Activated CD8-positive, alpha-beta memory T cell treated with anti-CD3 and anti-CD28 coated beads for 24 hours (primary cell): ENCODE measurements around the gene NOG.

Source experiments
- DNase-seq: peaks from one replicate; pipeline ENCODE4 v3.0.0-alpha.2; 2020

Gene NOG

GRCh38 chr17:56597495-56597990 lies 4.0 kb downstream of the NOG start:
- no peak for DNase-seq

DNA sequence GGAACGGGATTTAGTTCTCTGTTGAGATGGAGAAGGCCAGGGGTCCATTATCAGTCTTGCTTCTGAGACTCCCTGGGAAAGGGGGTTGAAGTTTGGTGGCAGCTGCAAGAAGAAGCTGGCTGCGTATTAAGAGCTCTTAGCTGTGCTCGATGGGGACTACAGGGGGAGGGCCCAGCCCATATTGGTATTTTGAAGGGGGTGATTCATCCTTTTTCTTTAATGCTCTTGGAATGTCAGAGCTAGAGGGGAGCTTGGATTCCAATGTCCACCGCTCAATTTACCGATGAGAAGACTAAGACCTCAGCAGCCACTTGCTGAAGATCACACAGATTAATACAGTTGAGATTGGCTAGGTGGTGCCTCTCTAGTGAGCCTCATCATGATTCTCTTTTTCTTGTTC lies 5.0 kb downstream of the NOG start:
- no peak for DNase-seq

DNA sequence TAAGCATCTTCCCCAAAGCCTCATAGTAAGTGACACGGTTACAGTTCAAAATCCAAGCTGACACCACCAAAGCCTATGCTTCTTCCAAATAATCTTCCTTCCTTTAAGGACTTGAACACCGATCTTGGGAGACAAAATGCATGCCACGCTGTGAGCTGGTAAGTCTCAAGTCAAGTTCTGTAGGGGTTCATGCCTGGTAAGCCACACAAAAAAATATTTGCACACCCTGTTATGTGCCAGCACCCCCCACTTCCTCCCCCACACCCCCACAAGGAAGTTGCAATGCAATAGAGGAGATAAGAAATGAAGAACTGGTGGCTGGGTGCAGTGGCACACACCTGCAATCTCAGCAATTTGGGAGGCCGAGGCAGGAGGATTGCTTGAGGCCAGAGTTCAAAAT lies 5.6 kb downstream of the NOG start:
- DNase-seq: no peak

GRCh38 chr17:56599566-56599965 lies 6.1 kb downstream of the NOG start:
- no peak for DNase-seq

DNA sequence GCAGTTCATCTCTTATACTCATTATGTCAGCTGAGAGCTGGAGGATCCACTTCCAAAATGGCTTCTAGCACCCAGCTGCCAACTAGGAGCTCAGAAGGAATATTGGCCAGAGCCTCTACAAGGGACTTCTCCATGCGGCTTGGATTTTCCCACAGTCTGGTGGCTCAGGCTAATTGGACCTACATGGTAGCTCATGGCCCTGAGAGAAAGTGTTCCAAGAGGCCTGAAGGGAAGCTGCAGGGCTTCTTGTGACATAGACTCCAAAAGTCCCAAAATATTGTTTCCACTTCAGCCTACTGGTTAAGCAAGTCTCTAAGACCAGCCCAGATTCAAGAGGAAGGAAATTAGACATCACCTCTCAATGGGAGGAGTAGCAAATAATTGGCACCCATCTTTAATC lies 6.8 kb downstream of the NOG start:
- DNase-seq: no peak

GRCh38 chr17:56601591-56601990 lies 8.1 kb downstream of the NOG start:
- no peak for DNase-seq

GRCh38 chr17:56602292-56603130 lies 9.0 kb downstream of the NOG start:
- DNase-seq: no peak

GRCh38 chr17:56603486-56604238 lies 10.2 kb downstream of the NOG start:
- no peak for DNase-seq

DNA sequence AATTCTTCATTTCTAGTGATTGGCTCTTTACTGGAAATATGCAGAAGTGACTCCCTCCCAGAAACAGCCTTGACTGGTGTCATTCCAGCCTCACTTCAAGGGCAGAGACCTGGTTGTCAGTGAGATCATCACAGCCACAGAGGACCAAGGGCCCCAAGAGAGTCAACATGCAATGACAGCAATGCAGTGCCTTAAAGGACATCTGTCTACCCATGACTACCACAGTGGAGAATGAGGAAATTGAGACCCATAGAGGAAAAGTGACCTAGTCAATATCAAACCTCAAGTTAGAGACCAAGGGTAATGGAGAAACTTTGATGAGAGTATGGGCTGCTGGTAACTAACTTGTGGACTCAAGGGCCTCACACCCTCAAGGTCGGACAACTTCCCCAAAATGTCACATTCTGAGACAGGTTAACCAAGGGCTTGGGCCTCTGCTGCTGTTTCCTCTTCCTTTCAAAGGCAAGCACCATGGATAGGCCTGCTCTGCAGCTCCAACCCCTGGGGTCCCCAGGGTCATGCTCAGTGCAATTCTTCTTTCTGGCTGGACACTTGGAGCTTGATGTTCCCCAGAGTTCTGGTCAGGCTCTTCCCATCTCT lies 11.3 kb downstream of the NOG start:
- DNase-seq: no peak

- DNase-seq: no peak
Measured at GRCh38 chr17:56608944-56609343, 15.4 kb downstream of the NOG start.

DNA sequence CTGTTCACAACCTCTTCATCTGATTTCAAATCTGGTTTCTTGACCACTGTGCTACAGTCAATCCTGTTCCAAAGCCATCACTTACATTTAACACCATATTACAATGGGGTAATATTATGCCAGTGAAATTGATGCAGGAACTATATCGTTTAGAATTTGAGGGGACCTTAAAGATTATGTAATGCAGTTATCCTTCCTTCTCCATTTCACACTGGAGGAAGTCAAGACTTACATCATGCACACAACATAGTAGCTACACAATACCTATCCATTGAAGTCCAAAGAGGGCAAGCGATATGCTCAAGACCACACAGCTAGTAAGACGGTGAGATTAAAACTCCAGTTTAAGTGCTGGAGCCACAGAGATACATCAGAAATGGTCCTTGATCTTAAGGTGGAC lies 16.8 kb downstream of the NOG start:
- DNase-seq: no peak

GRCh38 chr17:56613131-56613530 lies 19.6 kb downstream of the NOG start:
- no peak for DNase-seq

GRCh38 chr17:56614522-56614921 lies 21.0 kb downstream of the NOG start:
- no peak for DNase-seq

- DNase-seq: no peak
Measured at GRCh38 chr17:56616239-56616638, 22.7 kb downstream of the NOG start.

DNA sequence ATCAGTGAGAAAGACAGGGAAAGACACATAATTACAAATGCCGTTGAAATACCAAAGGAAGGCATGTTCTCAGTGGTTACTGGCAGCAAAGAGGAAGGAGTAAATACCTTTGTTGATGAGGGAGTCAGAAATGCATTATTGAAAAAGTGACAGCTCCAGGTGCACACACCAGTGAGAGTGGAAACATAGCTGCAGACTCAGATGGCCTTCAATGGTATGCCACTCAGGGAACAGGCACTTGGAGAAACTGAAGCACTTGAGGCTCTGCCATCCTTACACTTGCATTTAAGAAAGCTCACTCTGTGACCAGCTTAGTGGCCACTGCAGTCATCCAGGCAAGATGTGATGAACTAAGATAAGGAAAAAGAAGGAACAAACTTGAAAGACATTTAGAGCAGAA lies 29.9 kb downstream of the NOG start:
- DNase-seq: no peak

GRCh38 chr17:56624309-56624708 lies 30.8 kb downstream of the NOG start:
- DNase-seq: no peak

DNA sequence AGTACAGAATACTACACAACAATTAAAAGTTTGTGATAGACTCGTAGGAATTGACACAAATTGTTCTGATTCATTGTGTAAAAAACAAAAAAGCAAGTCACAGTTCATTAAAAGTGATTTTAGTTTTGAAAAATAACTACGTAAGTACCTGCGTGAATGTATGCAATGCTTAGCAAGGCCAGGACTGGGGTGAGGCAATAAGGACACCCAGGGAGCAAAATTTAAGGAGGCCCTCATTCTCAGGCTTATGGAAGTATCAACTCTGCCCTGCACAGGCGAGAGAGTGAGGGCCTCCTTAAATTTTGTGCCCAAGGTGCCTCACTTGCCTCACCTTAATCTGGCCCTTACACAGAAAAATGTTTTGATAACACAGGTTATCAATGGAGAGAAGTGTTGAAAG lies 31.4 kb downstream of the NOG start:
- DNase-seq: no peak

DNA sequence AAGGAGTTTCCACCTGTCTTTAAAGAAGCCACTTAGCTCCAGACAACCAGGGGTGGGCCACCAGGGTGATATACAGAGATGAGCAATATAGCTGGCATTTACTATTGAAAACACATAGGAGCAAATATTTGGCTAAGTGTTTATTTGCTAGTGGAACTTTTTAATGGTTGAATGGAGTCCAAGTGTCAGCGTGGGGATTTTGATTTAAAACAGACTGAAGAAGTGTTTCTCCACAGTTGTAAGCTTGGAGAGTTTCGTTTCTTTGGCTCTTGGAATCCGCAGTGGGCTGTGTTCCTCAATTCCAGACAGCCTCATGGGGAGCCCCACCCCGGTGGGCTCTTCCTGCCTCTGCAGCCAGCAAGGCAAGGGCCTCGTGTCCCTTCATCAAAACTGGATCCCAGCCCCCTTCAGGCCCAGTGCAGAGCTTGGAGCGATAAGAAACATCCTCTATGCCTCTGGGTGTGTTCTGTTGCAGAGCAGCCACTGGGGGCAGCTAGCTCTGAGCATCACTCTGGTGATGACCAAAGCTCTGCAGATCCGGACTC lies 36.1 kb downstream of the NOG start:
- DNase-seq: no peak

DNA sequence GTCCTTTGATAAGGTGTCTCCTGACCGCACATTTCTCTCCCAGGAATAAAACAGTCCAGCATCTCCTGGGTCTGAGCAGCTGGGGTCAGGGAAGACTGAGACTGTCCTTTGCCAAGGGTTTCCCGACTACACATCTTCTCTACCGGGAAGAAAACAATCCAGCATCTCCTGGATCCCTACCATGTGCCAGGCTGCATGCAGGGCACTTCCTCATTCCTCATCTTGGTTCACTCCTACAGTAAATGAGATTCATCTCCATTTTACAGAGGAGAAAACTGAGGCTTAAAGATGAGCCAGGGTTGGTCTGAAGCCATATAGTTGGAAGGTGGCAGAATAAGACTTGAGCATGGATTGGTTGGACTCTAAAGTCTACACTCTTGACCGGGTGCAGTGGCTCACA lies 36.7 kb downstream of the NOG start:
- no peak for DNase-seq

- no peak for DNase-seq
Measured at GRCh38 chr17:56633681-56634080, 40.2 kb downstream of the NOG start.

DNA sequence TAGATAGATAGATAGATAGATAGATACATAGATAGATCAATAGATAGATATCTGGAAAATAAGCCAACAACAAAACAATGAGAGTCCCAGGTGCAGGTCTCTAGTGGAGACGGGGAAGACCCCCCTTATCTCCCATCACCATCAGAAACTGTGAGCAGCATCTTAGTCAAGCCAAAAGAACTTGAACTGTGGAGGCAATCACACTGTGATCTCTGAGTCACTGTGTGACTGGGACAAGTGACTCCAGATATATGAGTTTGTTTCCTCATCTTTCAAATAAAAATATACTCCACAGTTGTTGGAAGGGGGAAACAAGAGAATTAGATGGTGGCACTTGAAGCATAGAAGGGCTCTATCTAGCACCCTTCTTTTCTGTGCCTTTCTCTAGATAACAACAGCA lies 42.1 kb downstream of the NOG start:
- no peak for DNase-seq

DNA sequence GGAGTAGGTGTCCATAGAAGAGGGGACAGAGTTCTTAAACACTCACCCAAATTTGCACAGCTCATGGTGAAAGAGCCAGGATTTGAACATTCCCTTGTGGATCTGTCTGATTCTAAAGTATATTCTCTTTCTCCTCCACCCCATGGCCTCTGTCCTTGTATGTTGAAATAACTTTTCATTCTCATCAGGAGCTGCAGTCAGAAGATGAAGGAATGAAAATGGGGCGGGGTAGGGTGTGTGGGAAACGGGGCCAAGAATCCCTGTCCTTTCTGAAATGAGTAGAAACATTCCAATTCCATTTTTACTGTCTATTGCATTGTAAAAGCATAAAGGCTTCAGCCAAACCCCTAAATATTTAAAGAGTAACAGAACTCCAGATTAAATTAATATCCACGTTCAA lies 42.8 kb downstream of the NOG start:
- DNase-seq: no peak

- no peak for DNase-seq
Measured at GRCh38 chr17:56637254-56637653, 43.8 kb downstream of the NOG start.
